ENCODE data around the gene PTPRZ1.

The PTPRZ1 gene

DNA sequence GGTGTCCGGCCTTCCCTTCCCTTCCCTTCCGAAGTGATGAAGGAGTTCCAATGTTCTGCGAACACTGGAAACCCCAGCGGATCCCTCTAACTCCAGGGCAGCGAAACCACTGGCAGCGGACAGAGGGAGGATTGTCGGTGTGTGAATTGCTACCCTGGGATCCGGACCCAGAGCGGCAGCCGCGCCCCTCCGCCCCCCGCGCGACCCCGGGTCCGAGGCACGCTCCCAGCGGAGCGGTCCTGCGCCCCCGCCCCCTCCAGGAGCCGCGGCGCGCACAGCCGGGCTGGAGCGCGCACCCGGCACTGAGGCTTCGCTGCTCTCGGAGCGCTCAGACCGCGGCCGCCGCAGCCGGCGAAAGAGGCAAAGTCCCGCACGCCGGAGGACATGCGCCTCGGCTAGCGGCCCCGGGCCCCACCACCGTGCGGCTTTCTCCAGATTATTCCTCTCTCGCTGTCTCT is at the start of gene PTPRZ1:
Gene PTPRZ1, plus strand, starts transcription at position 331 of the 458 bp plus-strand sequence. CDS start 339 bp downstream, outside the sequence.
- DNase-seq, result no peak

DNA sequence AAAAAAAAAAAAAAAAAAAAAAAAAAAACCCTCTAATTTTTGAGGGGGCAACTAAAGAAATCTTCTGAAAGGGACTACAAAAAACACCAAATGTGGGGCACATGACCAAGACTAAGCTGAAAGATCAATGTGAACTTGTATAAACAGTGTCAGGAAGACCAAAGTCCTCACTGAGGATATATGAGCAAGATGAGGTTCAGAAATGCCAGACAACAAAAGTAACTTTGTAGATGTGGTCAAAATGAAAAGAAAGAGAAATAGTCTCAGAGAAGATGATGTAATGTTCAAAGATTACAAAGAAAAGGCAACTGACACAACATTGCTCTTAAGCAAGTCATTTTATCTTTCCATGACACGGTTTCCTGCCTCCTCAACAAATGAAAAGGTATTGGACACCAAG is 48.7 kb upstream of the PTPRZ1 start:
- DNase-seq, result no peak

DNA sequence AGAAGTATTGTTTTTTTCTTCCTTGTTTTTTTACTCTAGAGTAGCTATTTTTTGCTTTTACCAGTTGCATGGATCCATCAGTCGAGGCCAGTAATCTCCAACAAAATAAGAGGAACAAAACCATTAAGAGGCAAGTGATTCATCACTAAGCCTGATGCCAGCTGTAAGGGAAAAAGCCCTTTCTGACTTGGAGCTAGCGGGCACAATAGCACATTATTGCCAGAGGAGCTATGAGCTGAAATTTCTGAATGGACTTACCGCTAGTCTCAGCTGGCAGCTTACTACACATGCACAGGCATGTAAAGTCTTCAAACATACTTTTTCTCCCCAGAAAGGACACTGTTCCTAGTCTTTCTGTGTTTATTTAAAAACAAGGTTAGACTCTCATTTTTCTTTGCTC is 41.6 kb upstream of the PTPRZ1 start:
- no peak for DNase-seq

DNA sequence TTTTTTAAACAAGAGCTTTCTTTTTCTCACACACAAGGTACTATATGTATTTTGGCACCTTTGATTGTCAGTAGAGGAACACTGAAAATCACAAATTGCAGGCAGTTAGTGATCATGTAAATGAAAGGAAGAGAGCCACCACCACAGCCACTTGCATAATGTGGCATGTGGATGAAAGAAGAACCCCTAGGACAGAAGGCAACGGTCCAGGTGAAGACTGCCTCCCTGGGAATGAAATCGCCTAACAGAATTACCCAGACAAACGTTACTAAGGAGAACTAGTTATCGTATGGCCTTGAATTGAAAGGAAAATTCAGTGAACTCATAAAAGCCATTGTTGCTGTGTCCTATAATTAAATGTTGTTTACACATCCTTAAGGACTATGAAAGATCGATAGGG is 41.2 kb upstream of the PTPRZ1 start:
- DNase-seq, result no peak

DNA sequence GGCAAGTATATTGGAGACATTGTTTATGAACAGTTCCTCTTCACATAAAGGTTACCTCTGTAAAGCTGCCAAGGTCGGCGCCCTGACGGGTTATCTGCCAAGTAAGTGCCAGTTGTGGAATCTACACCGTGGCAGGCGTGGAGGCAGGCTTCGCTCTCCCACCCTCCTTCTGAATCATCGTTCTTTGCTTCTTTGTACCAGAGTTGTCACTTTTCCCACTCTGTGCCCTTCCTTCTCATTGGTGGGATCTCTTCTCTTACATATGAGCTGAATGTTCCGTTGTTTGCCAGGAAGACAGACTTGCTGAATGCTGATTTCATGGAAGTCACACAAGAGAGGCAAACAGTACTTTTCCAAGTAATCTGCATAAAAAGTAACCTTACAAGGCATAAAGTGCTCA is 40.6 kb upstream of the PTPRZ1 start:
- DNase-seq, result no peak

DNA sequence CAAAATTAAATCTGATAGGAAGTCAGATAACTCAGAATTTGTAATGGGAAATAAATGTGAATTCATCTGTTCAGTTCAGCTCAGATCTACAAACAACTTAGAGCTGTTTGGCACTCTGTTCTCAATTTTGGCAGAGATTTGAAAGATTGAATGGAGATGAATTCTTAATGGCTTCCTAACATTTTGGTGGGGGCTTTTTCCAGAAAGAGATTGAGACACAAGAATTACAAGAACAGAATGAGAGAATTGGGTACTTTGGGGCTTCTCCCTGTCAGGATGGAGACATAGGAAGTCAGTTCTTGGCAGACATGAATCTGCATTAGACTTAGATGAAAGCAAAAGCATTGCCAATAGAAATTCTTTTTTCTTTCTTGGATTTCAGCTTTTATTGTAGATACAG is 39.0 kb upstream of the PTPRZ1 start:
- DNase-seq, result no peak

DNA sequence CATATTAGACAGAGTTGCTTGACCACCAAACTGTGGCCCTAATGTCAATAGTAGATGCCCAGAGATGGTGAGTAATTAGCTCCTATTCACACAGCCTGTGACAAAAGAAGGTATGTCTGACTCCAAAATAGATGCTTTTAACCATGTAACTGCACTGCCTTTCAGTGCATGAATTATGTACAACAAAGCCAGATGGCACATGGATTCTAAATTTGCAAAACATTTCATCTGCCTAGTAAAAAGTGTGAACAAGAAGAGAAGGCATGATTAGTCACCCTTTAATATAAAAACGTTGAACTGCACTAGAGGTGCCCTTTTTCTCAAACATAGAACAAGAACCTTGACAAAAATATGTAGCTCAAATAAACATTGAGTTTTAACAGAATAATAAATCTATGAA is 35.5 kb upstream of the PTPRZ1 start:
- DNase-seq, result no peak

DNA sequence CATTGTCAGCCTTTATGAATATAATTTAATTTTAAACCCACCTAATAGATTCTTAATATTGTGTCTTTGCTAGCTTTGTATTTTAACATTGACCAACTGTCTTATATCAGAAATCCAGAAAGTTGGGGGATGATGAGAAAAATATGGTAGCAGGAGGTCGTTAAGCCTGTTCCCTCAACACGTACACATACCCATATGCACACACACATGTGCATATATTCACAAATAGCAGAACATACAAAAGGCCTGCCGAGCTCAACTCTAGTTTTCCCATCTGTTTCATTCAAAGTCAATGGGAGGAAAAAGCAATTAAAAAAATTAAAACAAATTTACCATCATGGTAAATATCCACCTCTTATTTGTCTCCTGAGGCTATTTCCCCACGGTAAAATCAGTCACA is 25.9 kb upstream of the PTPRZ1 start:
- no peak for DNase-seq

DNA sequence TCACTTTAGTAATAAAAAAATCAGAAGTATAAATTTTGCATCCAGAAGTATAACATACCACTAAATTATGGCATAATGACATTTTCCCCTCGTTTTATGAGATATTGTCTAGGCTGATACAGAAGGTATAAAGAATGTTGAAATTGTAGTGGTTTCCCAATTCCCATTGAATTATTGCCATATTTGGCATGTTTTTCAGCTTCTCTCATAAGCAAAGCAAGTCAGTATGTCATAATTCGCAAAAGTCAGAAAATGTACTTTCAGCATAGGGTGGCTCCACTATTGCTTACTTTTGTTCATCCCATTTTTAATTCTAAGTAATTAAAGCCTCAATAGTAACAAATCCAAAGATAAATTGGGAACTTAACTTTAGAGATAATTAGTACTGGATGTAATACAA is 19.7 kb upstream of the PTPRZ1 start:
- no peak for DNase-seq

DNA sequence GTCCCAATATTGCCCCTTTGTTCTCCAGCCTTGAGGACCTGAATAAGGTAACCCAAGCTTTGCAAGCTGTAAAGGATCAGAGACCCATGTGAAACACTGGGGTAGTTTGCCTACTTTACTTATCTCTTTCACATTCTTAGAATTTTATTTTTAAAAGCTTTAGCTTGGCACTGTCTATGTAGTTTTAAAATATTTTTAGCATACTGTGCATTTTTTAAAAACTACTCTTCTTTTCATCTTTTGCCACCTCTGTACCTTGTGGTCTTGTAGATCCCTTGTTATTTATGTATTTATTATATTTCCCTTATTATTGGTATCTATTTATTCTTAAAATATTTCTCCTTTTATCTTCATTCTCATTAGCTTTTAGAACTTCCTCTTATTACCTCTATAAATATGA is 12.0 kb upstream of the PTPRZ1 start:
- no peak for DNase-seq

DNA sequence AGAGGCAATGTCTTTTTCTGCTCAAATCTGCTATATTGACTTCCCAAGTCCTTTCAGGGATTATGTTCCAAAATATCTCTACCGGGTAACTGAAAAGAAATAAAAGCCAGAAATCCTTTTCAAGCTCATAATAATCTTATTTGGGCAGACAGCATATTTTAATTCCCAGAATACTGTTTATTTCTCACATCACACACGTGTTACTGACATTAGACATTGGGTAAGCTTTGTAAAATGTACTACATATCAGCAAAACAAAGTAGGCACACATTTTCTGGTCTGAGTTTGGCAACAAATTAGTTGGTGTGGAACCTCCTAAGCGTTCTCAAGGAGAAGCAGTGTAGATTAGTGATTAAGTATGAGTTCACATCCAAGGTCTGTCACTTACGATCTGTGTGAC is 10.4 kb upstream of the PTPRZ1 start:
- DNase-seq, result no peak

DNA sequence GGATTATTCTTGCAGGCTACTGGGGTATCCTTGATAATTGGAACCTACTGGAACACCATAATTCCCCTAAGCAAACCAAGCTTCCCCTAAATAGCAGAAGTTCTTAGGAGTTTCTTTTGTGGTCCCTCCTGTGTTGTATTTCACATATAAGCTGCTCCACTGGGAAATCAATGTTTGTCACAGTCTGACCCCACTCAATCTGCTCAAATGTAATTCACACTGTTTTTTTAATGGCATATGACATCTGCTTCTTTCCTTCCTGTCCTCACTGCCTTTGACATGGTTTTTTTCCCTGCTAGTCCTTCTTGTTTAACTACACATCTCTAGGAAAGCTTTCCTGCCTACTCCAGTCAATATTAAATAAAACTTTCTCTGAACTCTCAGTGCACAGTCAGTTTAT is 1.8 kb upstream of the PTPRZ1 start:
- no peak for DNase-seq

DNA sequence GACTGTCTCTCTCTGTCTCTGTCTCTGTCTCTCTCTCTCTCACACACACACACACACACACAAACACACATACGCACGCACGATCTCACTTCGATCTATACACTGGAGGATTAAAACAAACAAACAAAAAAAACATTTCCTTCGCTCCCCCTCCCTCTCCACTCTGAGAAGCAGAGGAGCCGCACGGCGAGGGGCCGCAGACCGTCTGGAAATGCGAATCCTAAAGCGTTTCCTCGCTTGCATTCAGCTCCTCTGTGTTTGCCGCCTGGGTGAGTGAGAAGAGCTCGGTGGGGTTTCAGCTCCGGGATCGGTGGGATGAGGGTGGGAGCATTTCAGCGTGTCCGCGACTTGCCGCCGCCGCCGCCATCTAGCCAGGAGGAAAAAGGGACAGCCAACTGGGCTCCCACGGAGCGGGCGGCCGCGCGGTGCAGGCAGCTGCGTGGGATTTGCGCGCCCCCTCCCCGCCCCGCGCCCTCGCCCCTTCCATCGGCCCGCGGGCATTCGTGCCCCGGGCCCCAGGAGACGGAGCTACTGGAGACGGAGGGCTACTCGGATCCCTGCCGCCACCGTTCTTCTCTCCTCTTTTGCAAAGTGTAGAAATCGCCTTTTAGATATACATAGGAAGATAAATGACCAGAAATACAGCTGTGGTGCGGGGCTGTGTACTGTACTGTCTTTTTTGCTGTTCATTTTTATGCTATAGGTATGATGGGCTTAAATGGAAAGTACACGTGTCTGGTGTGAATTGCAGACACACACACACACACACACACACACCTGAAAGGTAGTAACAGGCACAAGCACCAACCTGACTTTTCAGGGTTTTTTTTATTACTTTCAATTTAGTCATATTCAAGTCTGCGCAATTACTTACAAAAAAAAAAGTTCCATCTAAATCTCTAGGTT is 581 bp downstream of the PTPRZ1 start:
- DNase-seq, result no peak

DNA sequence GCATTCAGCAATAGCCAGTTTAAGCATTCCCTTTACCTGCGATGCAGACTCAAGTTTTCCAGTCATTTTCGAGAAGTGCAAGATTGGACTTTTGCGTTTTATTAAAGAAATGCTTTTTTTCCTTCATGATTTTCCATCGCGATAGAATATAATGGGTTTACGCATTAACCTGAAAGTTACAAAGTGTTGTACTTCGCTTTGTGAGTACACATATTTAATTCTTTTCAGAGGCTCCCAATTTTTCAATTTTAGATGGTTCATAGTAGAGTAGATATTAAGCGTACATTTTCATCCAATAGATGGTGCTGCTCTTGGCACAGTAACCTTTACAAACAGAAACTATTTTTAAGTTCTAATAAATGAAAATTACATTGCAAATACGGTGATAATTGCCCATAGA is 1.3 kb downstream of the PTPRZ1 start:
- no peak for DNase-seq

DNA sequence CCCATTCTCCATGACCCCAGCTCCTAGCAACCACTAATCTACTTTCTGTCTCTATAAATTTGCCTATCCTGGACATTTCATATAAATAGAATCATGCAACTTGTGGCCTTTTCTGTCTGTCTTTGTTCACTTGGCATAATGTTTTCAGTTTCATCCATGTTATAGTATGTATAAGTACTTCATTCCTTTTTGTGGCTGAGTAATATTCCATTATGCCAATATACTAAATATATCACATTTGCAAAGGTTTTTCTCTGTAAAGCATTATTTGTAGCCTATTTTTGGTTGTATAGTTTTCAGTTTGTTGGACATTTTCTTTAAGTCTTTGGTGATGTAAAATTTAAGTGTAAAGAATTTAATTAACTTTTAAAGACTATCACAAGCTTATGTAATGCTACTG is 2.2 kb downstream of the PTPRZ1 start:
- DNase-seq, result no peak

DNA sequence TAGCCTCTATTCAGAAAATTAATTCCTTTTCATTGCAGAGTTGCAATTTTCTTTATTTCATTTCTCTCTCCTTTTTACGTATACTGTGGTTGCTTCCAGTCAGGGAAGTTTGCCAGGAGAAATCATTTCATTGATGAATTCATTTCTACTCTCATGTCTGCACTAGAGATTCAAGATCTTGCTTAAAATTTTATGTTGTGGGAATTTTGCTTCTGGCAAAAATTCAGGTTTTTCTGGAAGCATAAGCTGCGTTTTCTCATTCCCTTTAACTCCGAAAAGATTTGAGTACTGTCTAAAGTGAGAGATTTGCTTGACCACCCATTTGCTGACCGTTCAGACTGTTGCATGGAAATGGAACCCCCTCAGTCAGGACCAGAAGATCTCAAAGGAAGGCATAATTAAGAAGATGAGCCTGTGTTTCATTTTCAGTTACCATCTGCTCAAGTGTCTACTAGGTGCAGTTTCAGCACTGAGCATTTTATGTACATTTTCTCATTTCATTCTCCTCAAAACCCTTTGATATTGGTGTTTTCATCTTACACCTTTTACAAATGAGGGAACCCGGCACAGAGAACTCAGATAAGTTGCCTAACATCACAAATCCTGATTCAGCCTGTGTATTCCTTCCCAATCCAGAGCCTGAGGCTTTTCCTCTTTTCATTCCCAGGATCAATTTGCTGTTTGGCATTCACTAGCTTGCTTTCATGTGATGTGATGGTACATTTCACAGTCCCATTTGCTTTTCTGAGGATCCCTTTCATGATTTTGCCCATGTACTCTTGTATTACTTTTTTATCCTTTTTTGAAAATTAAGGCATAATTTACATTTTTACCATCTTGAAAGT is 3.9 kb downstream of the PTPRZ1 start:
- DNase-seq, result no peak

DNA sequence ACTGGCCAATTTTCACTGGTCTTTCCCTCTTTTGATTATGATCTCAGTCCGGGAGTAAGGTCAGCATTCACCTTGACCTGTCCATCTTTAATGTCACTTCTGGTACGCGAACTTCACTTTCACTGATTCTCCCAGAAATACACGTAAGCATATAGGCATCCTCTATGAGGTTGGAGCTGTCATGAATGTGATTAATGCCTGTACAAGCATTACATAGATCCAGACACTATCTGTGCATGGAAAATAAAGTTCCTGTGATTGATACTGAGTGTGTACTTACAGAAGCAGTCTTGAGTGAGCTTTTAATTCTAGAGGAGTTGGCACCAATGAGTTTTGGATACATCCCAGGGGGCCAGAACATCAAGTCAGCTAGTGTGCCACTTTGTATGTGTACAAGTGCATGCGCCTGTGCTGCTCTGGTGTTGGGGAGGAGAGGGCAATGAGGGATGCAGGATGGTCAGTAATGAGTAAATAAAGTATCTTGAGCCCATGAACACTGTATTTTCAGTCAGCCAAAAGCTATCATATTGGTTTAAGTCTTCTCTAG is 6.0 kb downstream of the PTPRZ1 start:
- no peak for DNase-seq

DNA sequence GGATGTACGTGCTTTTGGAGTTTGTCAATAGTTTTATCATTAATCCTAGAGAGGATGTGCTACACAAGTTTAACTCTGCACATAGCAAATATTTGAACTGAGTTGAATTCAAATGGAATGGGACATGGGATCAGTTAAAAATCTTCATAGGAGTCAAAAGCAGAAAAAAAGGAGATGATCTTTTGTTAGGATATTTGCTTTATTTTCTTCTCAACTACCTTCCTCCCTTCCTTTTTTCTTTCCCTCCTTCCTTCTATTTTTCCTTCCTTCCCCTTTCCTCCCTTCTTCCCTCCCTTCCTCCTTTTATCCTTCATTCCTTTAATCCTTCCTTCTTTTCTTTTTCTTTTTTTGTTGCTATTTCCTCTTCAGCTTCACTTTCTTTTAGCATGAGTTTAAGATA is 6.6 kb downstream of the PTPRZ1 start:
- no peak for DNase-seq

DNA sequence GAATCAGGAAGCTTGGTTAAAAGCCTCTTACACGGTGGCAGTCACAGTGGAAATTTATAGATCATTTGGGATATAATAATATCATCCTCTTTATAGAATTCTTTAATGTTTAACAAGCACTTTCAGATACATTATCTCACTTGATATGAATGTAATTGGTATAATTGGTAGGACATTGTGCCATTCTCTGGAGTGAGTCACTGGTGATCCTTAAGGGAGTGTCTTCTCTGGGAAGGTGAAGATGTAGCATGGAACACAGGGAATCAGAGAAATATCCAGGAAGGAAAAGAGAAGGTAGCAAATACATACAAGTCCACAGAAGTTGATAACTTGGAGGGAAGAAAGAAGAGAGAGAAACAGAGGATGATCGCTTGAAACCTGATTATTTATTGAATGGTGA is 9.8 kb downstream of the PTPRZ1 start:
- no peak for DNase-seq

DNA sequence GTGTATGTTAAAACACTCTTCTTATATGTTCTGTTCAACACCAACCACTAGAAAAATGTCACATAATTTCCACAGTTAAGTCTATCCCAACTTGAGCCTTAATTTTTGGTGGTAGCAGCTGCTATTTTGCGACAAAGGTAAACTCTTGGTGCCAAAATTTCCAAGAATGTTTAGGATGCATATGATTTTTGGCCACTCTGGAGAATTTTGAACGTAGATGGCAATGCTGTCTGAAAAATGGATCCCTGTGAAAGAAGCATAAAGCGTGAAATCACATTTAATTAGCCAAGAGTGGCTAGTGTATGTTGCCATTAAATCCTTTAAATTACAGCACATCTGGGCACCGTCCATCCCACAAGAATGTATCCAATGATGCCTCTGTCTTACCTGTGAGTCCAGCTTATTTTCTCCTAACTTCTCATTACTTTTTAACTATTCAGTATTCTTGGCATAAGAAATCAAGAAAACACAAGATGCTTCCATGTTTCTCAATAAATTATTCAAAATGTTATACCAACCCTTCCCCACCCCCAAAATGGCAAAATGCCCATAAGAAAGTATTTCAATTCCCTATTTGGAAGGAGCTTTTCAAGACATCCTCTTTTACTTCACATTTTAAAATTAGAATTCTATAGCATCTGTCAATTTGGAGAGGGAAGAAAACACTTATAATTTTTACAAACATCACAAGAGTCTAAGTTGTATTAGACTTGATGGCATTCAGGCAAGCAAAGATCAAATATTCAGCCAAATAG is 12.4 kb downstream of the PTPRZ1 start:
- DNase-seq, result no peak

DNA sequence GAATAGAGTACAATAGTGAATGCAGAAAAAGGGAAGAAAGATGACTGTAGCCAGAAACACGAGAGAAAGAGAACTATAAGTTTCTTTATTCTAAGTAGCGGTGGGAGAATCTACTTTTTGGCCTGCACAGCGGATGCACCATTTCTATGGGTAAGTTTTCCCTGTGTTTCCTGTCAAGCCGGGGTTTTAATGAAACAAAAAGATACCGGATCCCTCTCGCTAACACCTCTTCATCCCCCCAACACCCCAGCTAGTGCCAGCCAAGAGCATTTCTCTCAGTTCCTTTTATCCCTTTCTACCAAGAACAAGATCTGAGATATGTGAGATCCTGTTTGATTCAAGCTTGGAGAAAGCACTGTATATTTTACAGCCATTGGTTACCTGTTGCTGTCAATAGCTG is 14.7 kb downstream of the PTPRZ1 start:
- no peak for DNase-seq

DNA sequence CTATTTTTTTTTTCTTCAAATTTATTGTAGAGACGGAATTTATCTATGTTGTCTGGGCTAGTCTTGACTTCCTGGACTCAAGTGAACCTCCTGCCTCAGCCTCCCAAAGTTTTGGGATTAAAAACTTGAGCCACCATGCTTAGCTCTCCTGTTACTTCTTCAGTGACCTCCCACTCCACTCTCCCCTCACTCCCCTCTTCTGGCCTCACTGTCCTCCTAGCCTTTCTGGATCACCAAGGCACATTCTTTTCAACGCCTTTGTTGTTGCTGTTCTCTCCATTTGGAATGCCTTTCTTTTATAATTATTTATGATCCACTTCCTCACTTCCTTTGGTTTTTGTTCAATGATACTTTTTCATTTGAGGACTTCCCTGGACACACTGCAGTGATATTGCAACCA is 17.9 kb downstream of the PTPRZ1 start:
- DNase-seq, result no peak

DNA sequence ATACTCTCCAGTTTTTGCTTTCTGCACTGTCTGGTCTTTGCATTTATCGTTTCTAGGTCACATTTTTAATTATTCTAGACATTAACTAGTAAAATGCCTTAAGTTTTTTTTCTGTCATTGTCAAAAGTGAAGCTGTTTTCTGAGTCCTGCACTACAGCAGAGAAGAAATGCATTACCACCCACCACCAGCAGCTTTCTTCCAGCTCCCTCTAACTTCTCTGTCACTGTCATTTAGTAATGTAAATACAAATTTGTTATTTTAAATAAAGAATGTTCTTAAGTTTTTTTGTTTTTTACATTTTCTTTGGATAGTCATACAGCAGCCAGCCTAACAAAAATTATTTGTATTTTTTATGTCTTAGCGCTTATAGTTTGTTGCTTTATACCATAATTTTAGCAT is 18.8 kb downstream of the PTPRZ1 start:
- no peak for DNase-seq

All from CD4-positive, alpha-beta T cell treated with Interleukin-1 beta for 1 hour (primary cell).